SU-DHL-6 (cell line): ENCODE data around the gene HGFAC.

Source experiments
- H2AFZ ChIP-seq: fragments of 200-600 bp; sonication (generic); 2 replicates; pipeline ENCODE4 v1.6.1; 2014; ENCODE audit warnings: low read depth, mild to moderate bottlenecking, moderate library complexity, mixed read lengths, antibody characterized with exemption, low read length; ENCODE audit not compliant: severe bottlenecking
- H3F3A ChIP-seq: fragments of 200-600 bp; shearing (Covaris generic); 2 replicates; pipeline ENCODE4 v1.6.0; 2016; ENCODE audit warnings: antibody characterized with exemption, mild to moderate bottlenecking; ENCODE audit not compliant: insufficient read depth
- H3K27ac ChIP-seq: fragments of 200-600 bp; sonication (generic); 2 replicates; pipeline ENCODE4 v1.5.1; 2016; ENCODE audit warnings: low read depth, mild to moderate bottlenecking, low read length, moderate library complexity, mixed read lengths
- H3K27me3 ChIP-seq: fragments of 200-600 bp; sonication (generic), shearing (Covaris generic); 2 replicates; pipeline ENCODE4 v1.6.0; 2014; ENCODE audit warnings: mild to moderate bottlenecking, low read length
- H3K36me3 ChIP-seq: fragments of 200-600 bp; sonication (generic); 2 replicates; pipeline ENCODE4 v1.6.1; 2014; ENCODE audit warnings: mild to moderate bottlenecking, low read length, mixed read lengths
- H3K4me2 ChIP-seq: fragments of 300-600, 200-600 bp; shearing (Covaris generic), sonication (generic); 2 replicates; pipeline ENCODE4 v1.6.0; 2014; ENCODE audit warnings: low read length, low read depth, mild to moderate bottlenecking; ENCODE audit not compliant: poor library complexity, severe bottlenecking
- H3K4me3 ChIP-seq: fragments of 200-600 bp; sonication (generic); 2 replicates; pipeline ENCODE4 v1.5.1; 2014; ENCODE audit warnings: antibody characterized with exemption, low read length, mild to moderate bottlenecking, mixed read lengths; ENCODE audit not compliant: insufficient read depth, poor library complexity, severe bottlenecking
- H3K79me2 ChIP-seq: fragments of 200-600 bp; sonication (generic); 2 replicates; pipeline ENCODE4 v1.6.1; 2014; ENCODE audit warnings: mild to moderate bottlenecking, low read length, moderate library complexity; ENCODE audit not compliant: insufficient read depth
- H3K9ac ChIP-seq: fragments of 200-600 bp; sonication (generic); 2 replicates; pipeline ENCODE4 v1.7.0; 2014; ENCODE audit warnings: mild to moderate bottlenecking, low read length
- H3K9me2 ChIP-seq: fragments of 200-600 bp; sonication (generic); replicated peaks from 2 replicates; pipeline ENCODE4 v1.6.1; 2014; ENCODE audit warnings: low read length; ENCODE audit not compliant: insufficient read depth
- H3K9me3 ChIP-seq: fragments of 200-600 bp; sonication (generic); 2 replicates; pipeline ENCODE4 v1.6.1; 2014; ENCODE audit warnings: low read length, mixed read lengths; ENCODE audit not compliant: insufficient read depth
- H4K20me1 ChIP-seq: fragments of 200-600 bp; sonication (generic); 2 replicates; pipeline ENCODE4 v1.6.1; 2014; ENCODE audit warnings: low read depth, mild to moderate bottlenecking, antibody characterized with exemption, low read length, moderate library complexity, mixed read lengths
- EZH2phosphoT487 ChIP-seq: fragments of 200-600 bp; sonication (generic), shearing (Covaris generic); conservative IDR thresholded peaks from 2 replicates; pipeline ENCODE4 v1.6.1; 2018; ENCODE audit warnings: mild to moderate bottlenecking, antibody characterized with exemption, low read length, moderate library complexity, mixed read lengths
- TF ChIP-seq, protein P1 (sequence below): fragments of 200-600 bp; sonication (generic); IDR thresholded peaks from one replicate; pipeline ENCODE4 v1.5.1; 2017; ENCODE audit warnings: antibody characterized with exemption, mild to moderate bottlenecking, low read length, moderate library complexity; ENCODE audit not compliant: insufficient read depth, poor library complexity, severe bottlenecking

Gene HGFAC

DNA sequence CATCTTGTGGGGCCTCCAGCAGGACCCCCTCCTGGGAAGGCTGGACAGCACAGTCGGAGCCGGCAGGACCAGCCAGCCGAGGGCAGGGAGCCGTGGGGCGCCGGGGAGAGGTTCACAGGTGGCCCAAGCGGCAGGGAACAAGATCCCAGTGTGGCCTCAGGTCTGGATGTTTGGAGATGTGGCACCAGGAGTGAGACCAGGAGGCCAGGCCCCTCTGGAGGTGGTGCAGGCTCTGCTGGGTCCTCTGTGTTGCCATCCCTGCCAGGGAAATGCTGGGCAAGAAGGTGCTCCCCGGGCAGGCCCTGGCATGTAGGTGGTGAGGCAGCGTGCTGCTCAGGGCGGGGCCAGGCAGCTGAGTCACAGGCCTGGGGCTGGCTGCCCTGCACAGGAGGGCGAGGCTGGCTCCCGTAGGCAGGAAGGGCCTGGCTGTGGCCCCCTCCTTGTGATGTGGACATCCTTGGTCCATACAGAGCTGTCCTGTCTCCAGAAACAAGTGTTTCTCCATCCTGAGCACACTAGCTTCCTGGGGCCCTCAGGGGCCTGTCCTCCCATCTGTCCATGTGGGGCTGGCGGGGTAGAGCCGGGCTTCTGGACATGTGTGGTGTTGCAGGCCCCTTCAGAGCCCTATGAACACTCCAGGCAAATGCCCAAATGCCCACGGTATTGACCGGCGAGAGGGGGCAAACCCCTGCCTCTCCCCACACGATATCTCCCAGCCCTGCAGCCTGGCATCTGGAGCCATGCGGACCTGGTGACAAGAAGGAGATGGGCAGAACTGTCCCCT, 4.8 kb upstream of the HGFAC start:
- H3K9me3 ChIP-seq: no peaks in the 10 kb centered on the region
- H3K36me3 ChIP-seq: no peaks in the 10 kb centered on the region
- H2AFZ ChIP-seq: no peak overlapping the region
- H3K27me3 ChIP-seq: no peaks in the 10 kb centered on the region
- H3K79me2 ChIP-seq: no peaks in the 10 kb centered on the region
- TF ChIP-seq, protein P1, sequence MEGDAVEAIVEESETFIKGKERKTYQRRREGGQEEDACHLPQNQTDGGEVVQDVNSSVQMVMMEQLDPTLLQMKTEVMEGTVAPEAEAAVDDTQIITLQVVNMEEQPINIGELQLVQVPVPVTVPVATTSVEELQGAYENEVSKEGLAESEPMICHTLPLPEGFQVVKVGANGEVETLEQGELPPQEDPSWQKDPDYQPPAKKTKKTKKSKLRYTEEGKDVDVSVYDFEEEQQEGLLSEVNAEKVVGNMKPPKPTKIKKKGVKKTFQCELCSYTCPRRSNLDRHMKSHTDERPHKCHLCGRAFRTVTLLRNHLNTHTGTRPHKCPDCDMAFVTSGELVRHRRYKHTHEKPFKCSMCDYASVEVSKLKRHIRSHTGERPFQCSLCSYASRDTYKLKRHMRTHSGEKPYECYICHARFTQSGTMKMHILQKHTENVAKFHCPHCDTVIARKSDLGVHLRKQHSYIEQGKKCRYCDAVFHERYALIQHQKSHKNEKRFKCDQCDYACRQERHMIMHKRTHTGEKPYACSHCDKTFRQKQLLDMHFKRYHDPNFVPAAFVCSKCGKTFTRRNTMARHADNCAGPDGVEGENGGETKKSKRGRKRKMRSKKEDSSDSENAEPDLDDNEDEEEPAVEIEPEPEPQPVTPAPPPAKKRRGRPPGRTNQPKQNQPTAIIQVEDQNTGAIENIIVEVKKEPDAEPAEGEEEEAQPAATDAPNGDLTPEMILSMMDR: no peak
- TF ChIP-seq EZH2phosphoT487: no peak
- no peaks in the 10 kb centered on the region for H3F3A ChIP-seq
- H3K9me2 ChIP-seq: no peaks in the 10 kb centered on the region
- no peak overlapping the region for H3K4me3 ChIP-seq
- H3K27ac ChIP-seq: no peak overlapping the region
- no peak overlapping the region for H3K9ac ChIP-seq
- H3K4me2 ChIP-seq: no peak overlapping the region
- H4K20me1 ChIP-seq: no peaks in the 10 kb centered on the region

DNA sequence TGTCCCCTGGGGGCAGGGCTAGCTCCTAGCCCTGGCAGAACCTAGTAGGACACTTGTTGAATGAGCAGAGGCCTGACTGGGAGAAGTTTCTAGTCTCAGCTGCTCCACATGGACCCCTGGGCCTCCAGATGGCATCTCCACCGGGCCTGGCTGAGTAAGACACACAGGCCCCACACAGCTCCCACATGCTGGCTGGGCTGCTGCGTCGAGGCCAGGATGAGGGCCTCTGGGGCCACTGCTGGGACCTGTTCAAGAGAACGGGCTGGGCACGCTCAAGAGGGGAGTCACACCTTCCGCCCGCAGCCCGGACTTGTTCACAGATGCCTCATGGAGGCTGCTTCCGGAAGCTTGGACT, 4.2 kb upstream of the HGFAC start:
- H3K27ac ChIP-seq: no peak overlapping the region
- H3F3A ChIP-seq: no peaks in the 10 kb centered on the region
- H2AFZ ChIP-seq: no peak overlapping the region
- no peaks in the 10 kb centered on the region for H3K9me2 ChIP-seq
- no peak overlapping the region for H3K9ac ChIP-seq
- H3K4me3 ChIP-seq: no peak overlapping the region
- H3K27me3 ChIP-seq: no peaks in the 10 kb centered on the region
- no peaks in the 10 kb centered on the region for H3K9me3 ChIP-seq
- H4K20me1 ChIP-seq: no peaks in the 10 kb centered on the region
- H3K4me2 ChIP-seq: no peak overlapping the region
- no peaks in the 10 kb centered on the region for H3K36me3 ChIP-seq
- TF ChIP-seq, protein P1: no peak
- no peak for TF ChIP-seq EZH2phosphoT487
- no peaks in the 10 kb centered on the region for H3K79me2 ChIP-seq

DNA sequence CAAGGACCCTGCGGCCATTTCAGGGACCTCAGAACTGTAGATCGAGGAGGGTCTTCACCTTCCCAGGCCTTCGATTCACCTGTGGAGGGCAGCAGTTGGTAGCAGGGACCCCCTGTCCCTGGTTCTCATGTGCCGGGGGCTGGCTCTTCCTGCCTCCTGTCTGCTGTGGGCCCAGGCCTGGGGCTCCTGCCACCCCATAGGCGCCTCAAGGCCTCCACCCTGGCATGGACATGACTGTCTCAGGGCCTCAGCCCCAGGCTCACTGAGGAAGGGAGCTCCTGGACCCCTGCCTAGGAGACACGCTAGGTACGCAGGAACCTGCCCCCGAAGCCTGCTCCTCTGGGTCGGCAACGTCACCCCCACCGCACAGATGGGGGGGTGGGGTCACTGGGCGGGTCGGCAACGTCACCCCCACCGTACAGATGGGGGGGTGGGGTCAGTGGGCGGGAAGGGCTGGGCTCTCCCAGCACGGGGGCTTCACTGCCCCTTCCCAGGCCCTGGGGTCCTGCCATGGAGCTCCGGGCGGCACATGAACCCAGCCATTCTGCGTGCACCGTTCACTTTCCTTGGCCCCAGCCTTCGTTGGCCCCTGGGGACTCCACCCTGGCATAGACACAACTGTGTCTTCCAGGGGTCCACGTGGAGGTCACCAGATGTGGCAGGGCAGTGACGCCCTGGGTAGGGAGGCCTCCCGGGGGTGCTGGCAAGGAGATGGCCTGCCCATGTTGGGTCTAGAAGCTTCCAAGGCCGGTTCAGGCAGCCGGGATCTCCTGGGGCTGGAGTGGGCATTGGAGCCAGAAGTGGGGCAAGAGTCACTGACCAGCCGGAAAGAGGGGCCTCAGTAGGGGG, 3.5 kb upstream of the HGFAC start:
- TF ChIP-seq EZH2phosphoT487: no peak
- TF ChIP-seq, protein P1: no peak
- Histone ChIP-seq H4K20me1 (no peaks in the 10 kb centered on the region), H3F3A (no peaks in the 10 kb centered on the region), H3K27ac (no peak overlapping the region), H3K79me2 (no peaks in the 10 kb centered on the region), H3K9me3 (no peaks in the 10 kb centered on the region), H2AFZ (no peak overlapping the region), H3K36me3 (no peaks in the 10 kb centered on the region), H3K9ac (no peak overlapping the region), H3K9me2 (no peaks in the 10 kb centered on the region), H3K27me3 (no peaks in the 10 kb centered on the region), H3K4me3 (no peak overlapping the region), H3K4me2 (no peak overlapping the region)
